HCT116 (cell line): Measurements from ENCODE around the gene CDC42BPA. TPM values are rescaled to one million over a fixed set of nuclear protein-coding genes. Genes with fewer than 3 reads are reported as not detected.

ENCODE experiments used
- ATAC-seq: fragments of 200-7000 bp; cut with Tn5 transposase; 2 replicates; pipeline ENCODE4 v1.9.1; 2020; ENCODE audit warnings: mild to moderate bottlenecking, moderate library complexity
- BruUV-seq: library from RNA; stranded (reverse); fragments of 400-500 nt; replicated peaks from 2 replicates; lab custom pipeline; 2021; lab: Mats Ljungman, UMichigan
- CTCF ChIA-PET: fragments of 300-600 bp; sonication (Branson Sonifier 250); formaldehyde crosslinking; loops from one replicate; lab custom pipeline; 2021; ENCODE audit warnings: antibody characterized with exemption; lab: Charles Lee
- POLR2A ChIA-PET: fragments of 300-600, 350-600 bp; sonication (Branson Sonifier 250); formaldehyde crosslinking; loops from one replicate; lab custom pipeline; 2021; ENCODE audit warnings: antibody characterized with exemption; lab: Charles Lee
- RAD21 ChIA-PET, 2 experiments: fragments of 300-600 bp; sonication (Branson Sonifier 250); formaldehyde crosslinking; loops; one replicate each; lab custom pipeline; 2023; ENCODE audit warnings: low total read pairs in 2 of 2; ENCODE audit not compliant: uncharacterized antibody in 2 of 2, unreplicated experiment in 2 of 2, low non-redundant PET in 1 of 2; lab: Charles Lee
- DNase-seq: peaks from one replicate; pipeline ENCODE4 v3.0.0-alpha.2; 2010; ENCODE audit warnings: low read depth, low spot score
- H2AFZ ChIP-seq: fragments of 200-600 bp; shearing (Covaris generic), sonication (generic); 2 replicates; pipeline ENCODE4 v1.6.1; 2017; ENCODE audit warnings: low read depth, mixed run types, mixed read lengths, antibody characterized with exemption, low read length; ENCODE audit not compliant: poor library complexity, severe bottlenecking
- H3K27ac ChIP-seq: 2 replicates; pipeline ENCODE4 v1.5.1; 2012; ENCODE audit warnings: low read depth, low read length
- H3K27me3 ChIP-seq: fragments of 200-600 bp; sonication (generic); 2 replicates; pipeline ENCODE4 v1.6.1; 2016; ENCODE audit warnings: mixed run types, low read length, mixed read lengths; ENCODE audit not compliant: insufficient read depth
- H3K36me3 ChIP-seq, 2 experiments: fragments of 200-500 bp in 1 of 2; fragments of 200-600 bp in 1 of 2; sonication (Bioruptor generic) in 1 of 2; sonication (generic) in 1 of 2; 2 replicates each; pipeline versions ENCODE4 v1.5.1 to v1.6.1; 2014 to 2016; ENCODE audit warnings: low read length in 2 of 2, inconsistent platforms in 1 of 2, mixed read lengths in 1 of 2, mixed run types in 1 of 2; ENCODE audit not compliant: insufficient read depth in 2 of 2, control insufficient read depth in 1 of 2
- H3K4me1 ChIP-seq, 2 experiments: fragments of 200-600 bp in 1 of 2; sonication (generic) in 1 of 2; 2 replicates each; pipeline versions ENCODE4 v1.5.1 to v1.6.1; 2012 to 2017; ENCODE audit warnings: low read length in 2 of 2, inconsistent platforms in 1 of 2, mild to moderate bottlenecking in 1 of 2, mixed read lengths in 1 of 2, mixed run types in 1 of 2, moderate library complexity in 1 of 2; ENCODE audit not compliant: insufficient read depth in 2 of 2, control insufficient read depth in 1 of 2
- H3K4me2 ChIP-seq: fragments of 200-600 bp; sonication (generic); 2 replicates; pipeline ENCODE4 v1.6.1; 2017; ENCODE audit warnings: mixed run types, low read length, mixed read lengths
- H3K4me3 ChIP-seq, 2 experiments: fragments of 200-600 bp in 1 of 2; sonication (generic) in 1 of 2; replicated peaks in 1 of 2; 2 replicates each; pipeline ENCODE4 v1.5.1; 2011 to 2016; ENCODE audit warnings: low read length in 2 of 2, control low read depth in 1 of 2, low read depth in 1 of 2, mild to moderate bottlenecking in 1 of 2, mixed read lengths in 1 of 2, mixed run types in 1 of 2
- H3K79me2 ChIP-seq: fragments of 200-600 bp; sonication (generic); 2 replicates; pipeline ENCODE4 v1.6.1; 2017; ENCODE audit warnings: mild to moderate bottlenecking, mixed run types, low read length, moderate library complexity, mixed read lengths; ENCODE audit not compliant: insufficient read depth
- H3K9ac ChIP-seq: fragments of 200-600 bp; sonication (generic); 2 replicates; pipeline ENCODE4 v1.6.1; 2016; ENCODE audit warnings: low read length, mixed read lengths
- H3K9me2 ChIP-seq: fragments of 200-600 bp; sonication (generic), shearing (Covaris generic); 2 replicates; pipeline ENCODE4 v1.6.1; 2017; ENCODE audit warnings: mixed run types, mild to moderate bottlenecking, moderate library complexity; ENCODE audit not compliant: insufficient read depth
- H3K9me3 ChIP-seq, 2 experiments: fragments of 200-500 bp in 1 of 2; fragments of 200-600 bp in 1 of 2; sonication (Bioruptor generic) in 1 of 2; sonication (generic) in 1 of 2; 2 replicates each; pipeline ENCODE4 v1.6.1; 2014 to 2017; ENCODE audit warnings: low read length in 2 of 2, mixed read lengths in 2 of 2, inconsistent platforms in 1 of 2, low read depth in 1 of 2, mild to moderate bottlenecking in 1 of 2, mixed run types in 1 of 2, moderate library complexity in 1 of 2; ENCODE audit not compliant: control insufficient read depth in 1 of 2, insufficient read depth in 1 of 2
- H4K20me1 ChIP-seq: fragments of 200-600 bp; sonication (generic), shearing (Covaris generic); 2 replicates; pipeline ENCODE4 v1.6.1; 2017; ENCODE audit warnings: mixed run types, mild to moderate bottlenecking, moderate library complexity; ENCODE audit not compliant: insufficient read depth
- CEBPB ChIP-seq: IDR thresholded peaks from 2 replicates; pipeline ENCODE4 v1.6.1; 2012; ENCODE audit warnings: low read depth
- EGR1 ChIP-seq: IDR thresholded peaks from 2 replicates; pipeline ENCODE4 v1.6.1; 2012; ENCODE audit warnings: low read depth
- JUND ChIP-seq: IDR thresholded peaks from 2 replicates; pipeline ENCODE4 v1.6.1; 2012
- RAD21 ChIP-seq: IDR thresholded peaks from 2 replicates; pipeline ENCODE4 v1.6.1; 2012; ENCODE audit warnings: low read depth, mild to moderate bottlenecking
- SP1 ChIP-seq: IDR thresholded peaks from 2 replicates; pipeline ENCODE4 v1.6.1; 2012; ENCODE audit warnings: low read depth
- TCF7L2 ChIP-seq: IDR thresholded peaks from 2 replicates; pipeline ENCODE4 v1.7.0; 2011; ENCODE audit warnings: borderline replicate concordance, inconsistent platforms; ENCODE audit not compliant: insufficient read depth, insufficient read length; ENCODE audit errors: extremely low read depth
- YY1 ChIP-seq: IDR thresholded peaks from 2 replicates; pipeline ENCODE4 v1.6.1; 2011; ENCODE audit warnings: low read length, low read depth, moderate library complexity, mild to moderate bottlenecking; ENCODE audit not compliant: insufficient replicate concordance; ENCODE audit errors: extremely low read depth
- intact Hi-C: fragments of 100-400 bp; cut with micrococcal nuclease; formaldehyde crosslinking; loops from 2 replicates; pipeline ENCODE4 v1.10.0; 2022
- total RNA-seq: library from RNA; stranded (reverse); gene quantifications from one replicate; pipeline ENCODE4 v1.2.1, GENCODE V29; 2021; ENCODE audit not compliant: unreplicated experiment
- TF ChIP-seq, protein P1 (sequence below): IDR thresholded peaks from 2 replicates; pipeline ENCODE4 v1.6.1; 2012; ENCODE audit warnings: low read depth
- TF ChIP-seq, protein P2 (sequence below), 3 experiments: fragments of 200-600 bp in 1 of 3; sonication (generic) in 1 of 3; IDR thresholded peaks in 2 of 3; conservative IDR thresholded peaks in 1 of 3; 2 replicates each; pipeline ENCODE4 v1.5.1; 2012 to 2017; ENCODE audit warnings: low read depth in 2 of 3, low read length in 2 of 3, antibody characterized with exemption in 1 of 3, borderline replicate concordance in 1 of 3, control low read depth in 1 of 3, mild to moderate bottlenecking in 1 of 3, mixed read lengths in 1 of 3, mixed run types in 1 of 3, moderate library complexity in 1 of 3; ENCODE audit not compliant: insufficient read depth in 1 of 3

The CDC42BPA gene
- total RNA-seq, 1 experiment from 2014 or later: 44.0 TPM

DNA sequence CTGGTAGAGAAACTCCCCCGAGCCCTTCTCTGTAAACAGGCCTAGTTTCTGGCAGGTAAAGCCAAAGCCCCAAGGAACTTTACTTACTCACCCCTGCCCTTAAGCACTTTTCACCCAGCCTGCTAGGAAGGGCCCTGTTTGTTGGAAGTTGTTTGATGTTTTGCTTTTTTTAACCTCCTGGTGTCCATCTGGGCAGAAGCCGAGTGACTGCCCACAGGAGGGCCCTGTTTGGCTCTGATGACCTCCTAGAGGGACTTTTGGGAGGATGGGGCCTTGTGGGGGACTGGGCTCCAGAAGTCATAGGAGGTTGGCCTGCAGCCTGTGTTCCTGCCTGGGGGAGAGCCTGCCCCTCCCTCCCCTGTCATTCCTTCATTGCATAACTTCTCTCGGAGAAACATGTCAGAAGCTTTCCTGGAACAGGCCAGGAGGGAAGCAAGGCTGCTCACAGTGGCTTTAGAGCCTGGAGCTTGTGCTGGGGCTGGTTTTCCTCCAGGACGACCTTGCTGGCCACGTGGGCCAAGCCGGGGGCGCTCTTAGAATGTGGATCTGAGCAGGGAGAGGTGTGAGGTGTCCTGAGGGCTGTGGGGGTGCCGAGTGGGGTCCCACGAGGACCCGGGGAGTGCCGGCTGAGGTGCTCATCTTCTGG lies 344.3 kb downstream of the CDC42BPA start:
- Histone ChIP-seq H3K9me2 (no peaks in the 10 kb centered on the region), H3K4me1 (no peaks in the 10 kb centered on the region), H3K79me2 (no peaks in the 10 kb centered on the region), H3K27me3 (no peaks in the 10 kb centered on the region), H2AFZ (no peak overlapping the region), H4K20me1 (no peaks in the 10 kb centered on the region), H3K4me3 (no peak overlapping the region), H3K9ac (no peak overlapping the region), H3K36me3 (0 out of 4 replicates have a peak, but pooled peaks cover 0 to 3% of the 10 kb centered on the region in 2 experiments), H3K9me3 (no peaks in the 10 kb centered on the region), H3K27ac (no peak overlapping the region), H3K4me2 (no peak overlapping the region)
- no TSS peak for BruUV-seq
- ChIA-PET RAD21 (no interaction called here), POLR2A (no interaction called here), CTCF (no interaction called here)
- TF ChIP-seq, protein P1, sequence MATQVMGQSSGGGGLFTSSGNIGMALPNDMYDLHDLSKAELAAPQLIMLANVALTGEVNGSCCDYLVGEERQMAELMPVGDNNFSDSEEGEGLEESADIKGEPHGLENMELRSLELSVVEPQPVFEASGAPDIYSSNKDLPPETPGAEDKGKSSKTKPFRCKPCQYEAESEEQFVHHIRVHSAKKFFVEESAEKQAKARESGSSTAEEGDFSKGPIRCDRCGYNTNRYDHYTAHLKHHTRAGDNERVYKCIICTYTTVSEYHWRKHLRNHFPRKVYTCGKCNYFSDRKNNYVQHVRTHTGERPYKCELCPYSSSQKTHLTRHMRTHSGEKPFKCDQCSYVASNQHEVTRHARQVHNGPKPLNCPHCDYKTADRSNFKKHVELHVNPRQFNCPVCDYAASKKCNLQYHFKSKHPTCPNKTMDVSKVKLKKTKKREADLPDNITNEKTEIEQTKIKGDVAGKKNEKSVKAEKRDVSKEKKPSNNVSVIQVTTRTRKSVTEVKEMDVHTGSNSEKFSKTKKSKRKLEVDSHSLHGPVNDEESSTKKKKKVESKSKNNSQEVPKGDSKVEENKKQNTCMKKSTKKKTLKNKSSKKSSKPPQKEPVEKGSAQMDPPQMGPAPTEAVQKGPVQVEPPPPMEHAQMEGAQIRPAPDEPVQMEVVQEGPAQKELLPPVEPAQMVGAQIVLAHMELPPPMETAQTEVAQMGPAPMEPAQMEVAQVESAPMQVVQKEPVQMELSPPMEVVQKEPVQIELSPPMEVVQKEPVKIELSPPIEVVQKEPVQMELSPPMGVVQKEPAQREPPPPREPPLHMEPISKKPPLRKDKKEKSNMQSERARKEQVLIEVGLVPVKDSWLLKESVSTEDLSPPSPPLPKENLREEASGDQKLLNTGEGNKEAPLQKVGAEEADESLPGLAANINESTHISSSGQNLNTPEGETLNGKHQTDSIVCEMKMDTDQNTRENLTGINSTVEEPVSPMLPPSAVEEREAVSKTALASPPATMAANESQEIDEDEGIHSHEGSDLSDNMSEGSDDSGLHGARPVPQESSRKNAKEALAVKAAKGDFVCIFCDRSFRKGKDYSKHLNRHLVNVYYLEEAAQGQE: no peak
- TF ChIP-seq SP1: no peak
- TF ChIP-seq EGR1: no peak
- TF ChIP-seq RAD21: no peak
- TF ChIP-seq, protein P2, sequence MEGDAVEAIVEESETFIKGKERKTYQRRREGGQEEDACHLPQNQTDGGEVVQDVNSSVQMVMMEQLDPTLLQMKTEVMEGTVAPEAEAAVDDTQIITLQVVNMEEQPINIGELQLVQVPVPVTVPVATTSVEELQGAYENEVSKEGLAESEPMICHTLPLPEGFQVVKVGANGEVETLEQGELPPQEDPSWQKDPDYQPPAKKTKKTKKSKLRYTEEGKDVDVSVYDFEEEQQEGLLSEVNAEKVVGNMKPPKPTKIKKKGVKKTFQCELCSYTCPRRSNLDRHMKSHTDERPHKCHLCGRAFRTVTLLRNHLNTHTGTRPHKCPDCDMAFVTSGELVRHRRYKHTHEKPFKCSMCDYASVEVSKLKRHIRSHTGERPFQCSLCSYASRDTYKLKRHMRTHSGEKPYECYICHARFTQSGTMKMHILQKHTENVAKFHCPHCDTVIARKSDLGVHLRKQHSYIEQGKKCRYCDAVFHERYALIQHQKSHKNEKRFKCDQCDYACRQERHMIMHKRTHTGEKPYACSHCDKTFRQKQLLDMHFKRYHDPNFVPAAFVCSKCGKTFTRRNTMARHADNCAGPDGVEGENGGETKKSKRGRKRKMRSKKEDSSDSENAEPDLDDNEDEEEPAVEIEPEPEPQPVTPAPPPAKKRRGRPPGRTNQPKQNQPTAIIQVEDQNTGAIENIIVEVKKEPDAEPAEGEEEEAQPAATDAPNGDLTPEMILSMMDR (IDR thresholded peaks at IDR 0.05 in 2 of 3, conservative IDR thresholded peaks at IDR 0.05 in 1 of 3; ENCODE audit: borderline replicate concordance in 1 of 3, insufficient read depth in 1 of 3, low read depth in 2 of 3, low read length in 2 of 3): no peak
- TF ChIP-seq YY1: no peak
- no peak for TF ChIP-seq JUND
- TF ChIP-seq TCF7L2: no peak
- TF ChIP-seq CEBPB: no peak
- intact Hi-C loops: no loop called here
- no peak for ATAC-seq
- DNase-seq: no peak
